GM23338 (cell line): Measurements from ENCODE around the gene DNASE1L1. TPM values are rescaled to one million over a fixed set of nuclear protein-coding genes. Genes with fewer than 3 reads are reported as not detected.

Experiments
- ATAC-seq: fragments of 200-7000 bp; cut with Tn5 transposase; 3 replicates; pipeline ENCODE4 v1.9.1; 2020
- DNase-seq: peaks from one replicate; pipeline ENCODE4 v3.0.0-alpha.2; 2015; ENCODE audit warnings: low spot score
- H2AFZ ChIP-seq: fragments of 200-600 bp; sonication (generic); 2 replicates; pipeline ENCODE4 v1.8.0; 2016; ENCODE audit warnings: antibody characterized with exemption, mild to moderate bottlenecking, moderate library complexity
- H3F3A ChIP-seq: fragments of 200-600 bp; sonication (generic); replicated peaks from 2 replicates; pipeline ENCODE4 v1.8.0; 2017; ENCODE audit warnings: antibody characterized with exemption, mixed run types, low read depth
- H3K27ac ChIP-seq: fragments of 200-600 bp; sonication (generic); 2 replicates; pipeline ENCODE4 v1.6.1; 2016; ENCODE audit warnings: low read depth
- H3K27me3 ChIP-seq: fragments of 200-600 bp; sonication (generic); 2 replicates; pipeline ENCODE4 v1.8.0; 2016; ENCODE audit warnings: mild to moderate bottlenecking, mixed run types, moderate library complexity; ENCODE audit not compliant: insufficient read depth
- H3K36me3 ChIP-seq: fragments of 200-600 bp; sonication (generic); 2 replicates; pipeline ENCODE4 v1.8.0; 2016; ENCODE audit warnings: mild to moderate bottlenecking; ENCODE audit not compliant: insufficient read depth
- H3K4me1 ChIP-seq: fragments of 200-600 bp; sonication (generic); 2 replicates; pipeline ENCODE4 v1.8.0; 2016; ENCODE audit warnings: mild to moderate bottlenecking, moderate library complexity; ENCODE audit not compliant: insufficient read depth
- H3K4me2 ChIP-seq: fragments of 200-600 bp; sonication (generic); 2 replicates; pipeline ENCODE4 v1.7.1; 2017; ENCODE audit warnings: mixed run types
- H3K4me3 ChIP-seq: fragments of 200-600 bp; sonication (generic); 2 replicates; pipeline ENCODE4 v1.6.1; 2016; ENCODE audit warnings: mixed run types
- H3K79me2 ChIP-seq: fragments of 200-600 bp; sonication (generic); replicated peaks from 2 replicates; pipeline ENCODE4 v1.8.0; 2017; ENCODE audit warnings: mild to moderate bottlenecking; ENCODE audit not compliant: insufficient read depth
- H3K9me2 ChIP-seq: fragments of 200-600 bp; sonication (generic); 2 replicates; pipeline ENCODE4 v1.8.0; 2017; ENCODE audit not compliant: insufficient read depth
- H4K20me1 ChIP-seq: fragments of 200-600 bp; sonication (generic); replicated peaks from 2 replicates; pipeline ENCODE4 v1.8.0; 2017; ENCODE audit warnings: mild to moderate bottlenecking; ENCODE audit not compliant: insufficient read depth
- H3K27ac Mint-ChIP-seq: 2 replicates; pipeline ENCODE4 v1.8.0; 2020; ENCODE audit warnings: inconsistent platforms, mild to moderate bottlenecking, moderate library complexity, mixed read lengths
- H3K27me3 Mint-ChIP-seq: 3 replicates; pipeline ENCODE4 v1.8.0; 2022; ENCODE audit warnings: low read depth, mild to moderate bottlenecking, moderate library complexity, mixed read lengths, inconsistent platforms; ENCODE audit not compliant: insufficient read depth, poor library complexity
- H3K36me3 Mint-ChIP-seq: 3 replicates; pipeline ENCODE4 v1.8.0; 2021; ENCODE audit warnings: low read depth, mild to moderate bottlenecking, inconsistent platforms, moderate library complexity, mixed read lengths
- H3K4me1 Mint-ChIP-seq: 3 replicates; pipeline ENCODE4 v1.8.0; 2020; ENCODE audit warnings: mild to moderate bottlenecking, inconsistent platforms, mixed read lengths
- H3K4me3 Mint-ChIP-seq: 3 replicates; pipeline ENCODE4 v1.8.0; 2021; ENCODE audit warnings: moderate library complexity, mild to moderate bottlenecking, inconsistent platforms, mixed read lengths
- H3K9me3 Mint-ChIP-seq: 3 replicates; pipeline ENCODE4 v1.8.0; 2020; ENCODE audit warnings: moderate library complexity, mild to moderate bottlenecking, inconsistent platforms, mixed read lengths
- CREB1 ChIP-seq: fragments of 250-450 bp; sonication (Bioruptor Pico); IDR thresholded peaks from 2 replicates; pipeline ENCODE4 v1.5.0; 2020; ENCODE audit warnings: low read depth, mild to moderate bottlenecking, moderate library complexity
- EZH2 ChIP-seq: fragments of 200-600 bp; sonication (generic); IDR thresholded peaks from one replicate; pipeline ENCODE4 v1.8.0; 2017; ENCODE audit warnings: antibody characterized with exemption, mild to moderate bottlenecking, low read depth; ENCODE audit not compliant: unreplicated experiment
- EZH2phosphoT487 ChIP-seq: fragments of 200-600 bp; sonication (generic); IDR thresholded peaks from one replicate; pipeline ENCODE4 v1.8.1; 2018; ENCODE audit warnings: antibody characterized with exemption; ENCODE audit not compliant: unreplicated experiment
- JUNB ChIP-seq: IDR thresholded peaks from one replicate; pipeline ENCODE4 v1.6.1; 2016; ENCODE audit warnings: antibody characterized with exemption; ENCODE audit not compliant: unreplicated experiment
- NANOG ChIP-seq: IDR thresholded peaks from 2 replicates; pipeline ENCODE4 v1.6.1; 2016; ENCODE audit warnings: antibody characterized with exemption, borderline replicate concordance
- POLR2AphosphoS5 ChIP-seq: IDR thresholded peaks from 2 replicates; pipeline ENCODE4 v1.6.1; 2016; ENCODE audit warnings: antibody characterized with exemption, low read depth
- STAT1 ChIP-seq: IDR thresholded peaks from one replicate; pipeline ENCODE4 v1.6.1; 2016; ENCODE audit warnings: antibody characterized with exemption; ENCODE audit not compliant: unreplicated experiment
- ZNF114 ChIP-seq: fragments of 250-450 bp; sonication (Bioruptor Pico); IDR thresholded peaks from 2 replicates; pipeline ENCODE4 v1.5.0; 2020; ENCODE audit warnings: mild to moderate bottlenecking, moderate library complexity
- ZNF331 ChIP-seq: fragments of 250-450 bp; sonication (Bioruptor Pico); IDR thresholded peaks from 2 replicates; pipeline ENCODE4 v1.5.0; 2020; ENCODE audit warnings: low read depth, mild to moderate bottlenecking, moderate library complexity
- polyA plus RNA-seq: library from polyadenylated mRNA; unstranded; fragments of >200 nt; fragmentation: Nextera tagmentation; extraction: Ambion mirVana; gene quantifications from 2 replicates; pipeline ENCODE4 v1.2.1, GENCODE V29; 2016
- total RNA-seq: library from RNA; depleted of rRNA; stranded (reverse); fragments of >200 nt; shearing (Covaris generic); gene quantifications from 2 replicates; pipeline ENCODE4 v1.2.3, GENCODE V29; 2014
- TF ChIP-seq, protein P1 (sequence below): IDR thresholded peaks from 2 replicates; pipeline ENCODE4 v1.6.1; 2016; ENCODE audit warnings: antibody characterized with exemption
- TF ChIP-seq, protein P2 (sequence below), 2 experiments: fragments of 200-600 bp in 1 of 2; sonication (generic) in 1 of 2; conservative IDR thresholded peaks; 2 replicates each; pipeline versions ENCODE4 v1.5.1 to v1.6.1; 2016 to 2017; ENCODE audit warnings: antibody characterized with exemption in 2 of 2, low read depth in 2 of 2, mild to moderate bottlenecking in 2 of 2, moderate library complexity in 1 of 2
- TF ChIP-seq, protein P3 (sequence below): fragments of 250-450 bp; sonication (Bioruptor Pico); IDR thresholded peaks from 2 replicates; pipeline ENCODE4 v1.5.0; 2020; ENCODE audit warnings: mild to moderate bottlenecking, moderate library complexity
- TF ChIP-seq, protein P4 (sequence below): IDR thresholded peaks from one replicate; pipeline ENCODE4 v1.6.1; 2018; ENCODE audit warnings: antibody characterized with exemption; ENCODE audit not compliant: unreplicated experiment

The DNASE1L1 gene
- total and polyA plus RNA-seq, 2 experiments from 2014 or later, result 3.3 to 16.1 TPM

DNA sequence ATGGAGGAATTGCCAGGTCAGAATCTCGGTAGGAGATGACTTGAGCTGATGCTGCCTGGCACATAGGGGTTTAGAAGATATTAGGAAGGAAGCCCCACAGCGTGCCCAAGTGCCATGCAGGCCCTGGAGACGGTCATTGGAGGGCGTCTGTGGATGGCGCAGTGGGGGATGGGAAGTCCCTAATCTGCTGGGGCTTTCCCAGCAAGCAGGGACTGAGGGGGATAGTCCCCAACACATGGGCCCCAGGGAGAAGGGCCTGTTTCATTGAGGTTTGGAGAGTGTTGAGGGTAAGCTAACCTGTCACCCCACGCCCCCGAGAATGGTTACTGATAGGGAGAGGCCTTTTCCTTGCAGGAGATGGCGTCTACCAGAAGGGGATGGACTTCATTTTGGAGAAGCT is 10.1 kb upstream of the DNASE1L1 start:
- Mint-ChIP-seq H3K36me3 (peaks cover 12% of the 10 kb centered on the region), H3K9me3 (no peaks in the 10 kb centered on the region), H3K27me3 (peaks cover 2% of the 10 kb centered on the region), H3K4me1 (no peaks in the 10 kb centered on the region), H3K4me3 (no peak overlapping the region), H3K27ac (no peak overlapping the region)
- Histone ChIP-seq H3K9me2 (no peaks in the 10 kb centered on the region), H3K27me3 (no peaks in the 10 kb centered on the region), H4K20me1 (no peaks in the 10 kb centered on the region), H3F3A (no peaks in the 10 kb centered on the region), H3K4me2 (no peak overlapping the region), H3K36me3 (no peaks in the 10 kb centered on the region), H3K27ac (no peak overlapping the region), H3K79me2 (no peaks in the 10 kb centered on the region), H2AFZ (no peak overlapping the region), H3K4me1 (no peaks in the 10 kb centered on the region), H3K4me3 (no peak overlapping the region)
- DNase-seq (no peak), ATAC-seq (no peak)
- TF ChIP-seq, protein P1, sequence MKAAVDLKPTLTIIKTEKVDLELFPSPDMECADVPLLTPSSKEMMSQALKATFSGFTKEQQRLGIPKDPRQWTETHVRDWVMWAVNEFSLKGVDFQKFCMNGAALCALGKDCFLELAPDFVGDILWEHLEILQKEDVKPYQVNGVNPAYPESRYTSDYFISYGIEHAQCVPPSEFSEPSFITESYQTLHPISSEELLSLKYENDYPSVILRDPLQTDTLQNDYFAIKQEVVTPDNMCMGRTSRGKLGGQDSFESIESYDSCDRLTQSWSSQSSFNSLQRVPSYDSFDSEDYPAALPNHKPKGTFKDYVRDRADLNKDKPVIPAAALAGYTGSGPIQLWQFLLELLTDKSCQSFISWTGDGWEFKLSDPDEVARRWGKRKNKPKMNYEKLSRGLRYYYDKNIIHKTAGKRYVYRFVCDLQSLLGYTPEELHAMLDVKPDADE, result no peak
- TF ChIP-seq, protein P2, sequence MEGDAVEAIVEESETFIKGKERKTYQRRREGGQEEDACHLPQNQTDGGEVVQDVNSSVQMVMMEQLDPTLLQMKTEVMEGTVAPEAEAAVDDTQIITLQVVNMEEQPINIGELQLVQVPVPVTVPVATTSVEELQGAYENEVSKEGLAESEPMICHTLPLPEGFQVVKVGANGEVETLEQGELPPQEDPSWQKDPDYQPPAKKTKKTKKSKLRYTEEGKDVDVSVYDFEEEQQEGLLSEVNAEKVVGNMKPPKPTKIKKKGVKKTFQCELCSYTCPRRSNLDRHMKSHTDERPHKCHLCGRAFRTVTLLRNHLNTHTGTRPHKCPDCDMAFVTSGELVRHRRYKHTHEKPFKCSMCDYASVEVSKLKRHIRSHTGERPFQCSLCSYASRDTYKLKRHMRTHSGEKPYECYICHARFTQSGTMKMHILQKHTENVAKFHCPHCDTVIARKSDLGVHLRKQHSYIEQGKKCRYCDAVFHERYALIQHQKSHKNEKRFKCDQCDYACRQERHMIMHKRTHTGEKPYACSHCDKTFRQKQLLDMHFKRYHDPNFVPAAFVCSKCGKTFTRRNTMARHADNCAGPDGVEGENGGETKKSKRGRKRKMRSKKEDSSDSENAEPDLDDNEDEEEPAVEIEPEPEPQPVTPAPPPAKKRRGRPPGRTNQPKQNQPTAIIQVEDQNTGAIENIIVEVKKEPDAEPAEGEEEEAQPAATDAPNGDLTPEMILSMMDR (conservative IDR thresholded peaks at IDR 0.05; ENCODE audit: low read depth in 2 of 2), result no peak
- no peak for TF ChIP-seq EZH2
- TF ChIP-seq, protein P3, sequence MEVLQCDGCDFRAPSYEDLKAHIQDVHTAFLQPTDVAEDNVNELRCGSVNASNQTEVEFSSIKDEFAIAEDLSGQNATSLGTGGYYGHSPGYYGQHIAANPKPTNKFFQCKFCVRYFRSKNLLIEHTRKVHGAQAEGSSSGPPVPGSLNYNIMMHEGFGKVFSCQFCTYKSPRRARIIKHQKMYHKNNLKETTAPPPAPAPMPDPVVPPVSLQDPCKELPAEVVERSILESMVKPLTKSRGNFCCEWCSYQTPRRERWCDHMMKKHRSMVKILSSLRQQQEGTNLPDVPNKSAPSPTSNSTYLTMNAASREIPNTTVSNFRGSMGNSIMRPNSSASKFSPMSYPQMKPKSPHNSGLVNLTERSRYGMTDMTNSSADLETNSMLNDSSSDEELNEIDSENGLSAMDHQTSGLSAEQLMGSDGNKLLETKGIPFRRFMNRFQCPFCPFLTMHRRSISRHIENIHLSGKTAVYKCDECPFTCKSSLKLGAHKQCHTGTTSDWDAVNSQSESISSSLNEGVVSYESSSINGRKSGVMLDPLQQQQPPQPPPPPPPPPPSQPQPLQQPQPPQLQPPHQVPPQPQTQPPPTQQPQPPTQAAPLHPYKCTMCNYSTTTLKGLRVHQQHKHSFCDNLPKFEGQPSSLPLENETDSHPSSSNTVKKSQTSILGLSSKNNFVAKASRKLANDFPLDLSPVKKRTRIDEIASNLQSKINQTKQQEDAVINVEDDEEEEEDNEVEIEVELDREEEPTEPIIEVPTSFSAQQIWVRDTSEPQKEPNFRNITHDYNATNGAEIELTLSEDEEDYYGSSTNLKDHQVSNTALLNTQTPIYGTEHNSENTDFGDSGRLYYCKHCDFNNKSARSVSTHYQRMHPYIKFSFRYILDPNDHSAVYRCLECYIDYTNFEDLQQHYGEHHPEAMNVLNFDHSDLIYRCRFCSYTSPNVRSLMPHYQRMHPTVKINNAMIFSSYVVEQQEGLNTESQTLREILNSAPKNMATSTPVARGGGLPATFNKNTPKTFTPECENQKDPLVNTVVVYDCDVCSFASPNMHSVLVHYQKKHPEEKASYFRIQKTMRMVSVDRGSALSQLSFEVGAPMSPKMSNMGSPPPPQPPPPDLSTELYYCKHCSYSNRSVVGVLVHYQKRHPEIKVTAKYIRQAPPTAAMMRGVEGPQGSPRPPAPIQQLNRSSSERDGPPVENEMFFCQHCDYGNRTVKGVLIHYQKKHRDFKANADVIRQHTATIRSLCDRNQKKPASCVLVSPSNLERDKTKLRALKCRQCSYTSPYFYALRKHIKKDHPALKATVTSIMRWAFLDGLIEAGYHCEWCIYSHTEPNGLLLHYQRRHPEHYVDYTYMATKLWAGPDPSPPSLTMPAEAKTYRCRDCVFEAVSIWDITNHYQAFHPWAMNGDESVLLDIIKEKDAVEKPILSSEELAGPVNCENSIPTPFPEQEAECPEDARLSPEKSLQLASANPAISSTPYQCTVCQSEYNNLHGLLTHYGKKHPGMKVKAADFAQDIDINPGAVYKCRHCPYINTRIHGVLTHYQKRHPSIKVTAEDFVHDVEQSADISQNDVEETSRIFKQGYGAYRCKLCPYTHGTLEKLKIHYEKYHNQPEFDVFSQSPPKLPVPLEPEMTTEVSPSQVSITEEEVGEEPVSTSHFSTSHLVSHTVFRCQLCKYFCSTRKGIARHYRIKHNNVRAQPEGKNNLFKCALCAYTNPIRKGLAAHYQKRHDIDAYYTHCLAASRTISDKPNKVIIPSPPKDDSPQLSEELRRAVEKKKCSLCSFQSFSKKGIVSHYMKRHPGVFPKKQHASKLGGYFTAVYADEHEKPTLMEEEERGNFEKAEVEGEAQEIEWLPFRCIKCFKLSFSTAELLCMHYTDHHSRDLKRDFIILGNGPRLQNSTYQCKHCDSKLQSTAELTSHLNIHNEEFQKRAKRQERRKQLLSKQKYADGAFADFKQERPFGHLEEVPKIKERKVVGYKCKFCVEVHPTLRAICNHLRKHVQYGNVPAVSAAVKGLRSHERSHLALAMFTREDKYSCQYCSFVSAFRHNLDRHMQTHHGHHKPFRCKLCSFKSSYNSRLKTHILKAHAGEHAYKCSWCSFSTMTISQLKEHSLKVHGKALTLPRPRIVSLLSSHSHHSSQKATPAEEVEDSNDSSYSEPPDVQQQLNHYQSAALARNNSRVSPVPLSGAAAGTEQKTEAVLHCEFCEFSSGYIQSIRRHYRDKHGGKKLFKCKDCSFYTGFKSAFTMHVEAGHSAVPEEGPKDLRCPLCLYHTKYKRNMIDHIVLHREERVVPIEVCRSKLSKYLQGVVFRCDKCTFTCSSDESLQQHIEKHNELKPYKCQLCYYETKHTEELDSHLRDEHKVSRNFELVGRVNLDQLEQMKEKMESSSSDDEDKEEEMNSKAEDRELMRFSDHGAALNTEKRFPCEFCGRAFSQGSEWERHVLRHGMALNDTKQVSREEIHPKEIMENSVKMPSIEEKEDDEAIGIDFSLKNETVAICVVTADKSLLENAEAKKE (CRISPR knock-in tag), result no peak
- no peak for TF ChIP-seq POLR2AphosphoS5
- TF ChIP-seq, protein P4, sequence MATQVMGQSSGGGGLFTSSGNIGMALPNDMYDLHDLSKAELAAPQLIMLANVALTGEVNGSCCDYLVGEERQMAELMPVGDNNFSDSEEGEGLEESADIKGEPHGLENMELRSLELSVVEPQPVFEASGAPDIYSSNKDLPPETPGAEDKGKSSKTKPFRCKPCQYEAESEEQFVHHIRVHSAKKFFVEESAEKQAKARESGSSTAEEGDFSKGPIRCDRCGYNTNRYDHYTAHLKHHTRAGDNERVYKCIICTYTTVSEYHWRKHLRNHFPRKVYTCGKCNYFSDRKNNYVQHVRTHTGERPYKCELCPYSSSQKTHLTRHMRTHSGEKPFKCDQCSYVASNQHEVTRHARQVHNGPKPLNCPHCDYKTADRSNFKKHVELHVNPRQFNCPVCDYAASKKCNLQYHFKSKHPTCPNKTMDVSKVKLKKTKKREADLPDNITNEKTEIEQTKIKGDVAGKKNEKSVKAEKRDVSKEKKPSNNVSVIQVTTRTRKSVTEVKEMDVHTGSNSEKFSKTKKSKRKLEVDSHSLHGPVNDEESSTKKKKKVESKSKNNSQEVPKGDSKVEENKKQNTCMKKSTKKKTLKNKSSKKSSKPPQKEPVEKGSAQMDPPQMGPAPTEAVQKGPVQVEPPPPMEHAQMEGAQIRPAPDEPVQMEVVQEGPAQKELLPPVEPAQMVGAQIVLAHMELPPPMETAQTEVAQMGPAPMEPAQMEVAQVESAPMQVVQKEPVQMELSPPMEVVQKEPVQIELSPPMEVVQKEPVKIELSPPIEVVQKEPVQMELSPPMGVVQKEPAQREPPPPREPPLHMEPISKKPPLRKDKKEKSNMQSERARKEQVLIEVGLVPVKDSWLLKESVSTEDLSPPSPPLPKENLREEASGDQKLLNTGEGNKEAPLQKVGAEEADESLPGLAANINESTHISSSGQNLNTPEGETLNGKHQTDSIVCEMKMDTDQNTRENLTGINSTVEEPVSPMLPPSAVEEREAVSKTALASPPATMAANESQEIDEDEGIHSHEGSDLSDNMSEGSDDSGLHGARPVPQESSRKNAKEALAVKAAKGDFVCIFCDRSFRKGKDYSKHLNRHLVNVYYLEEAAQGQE, result no peak
- no peak for TF ChIP-seq EZH2phosphoT487
- no peak for TF ChIP-seq CREB1
- TF ChIP-seq ZNF331 (CRISPR knock-in tag), result no peak
- no peak for TF ChIP-seq NANOG
- no peak for TF ChIP-seq STAT1
- TF ChIP-seq ZNF114, result no peak
- TF ChIP-seq JUNB, result no peak
